Epithelial cell of prostate (primary cell): ENCODE results near the gene ATG9A.

Experiments used
- DNase-seq: peaks from one replicate; pipeline ENCODE4 v3.0.0-alpha.2; 2011; ENCODE audit warnings: low read depth, low spot score
- H3K27ac ChIP-seq: fragments of 450-650 bp; 2 replicates; pipeline ENCODE4 v1.5.1; 2017; ENCODE audit warnings: mild to moderate bottlenecking

The ATG9A gene

DNA sequence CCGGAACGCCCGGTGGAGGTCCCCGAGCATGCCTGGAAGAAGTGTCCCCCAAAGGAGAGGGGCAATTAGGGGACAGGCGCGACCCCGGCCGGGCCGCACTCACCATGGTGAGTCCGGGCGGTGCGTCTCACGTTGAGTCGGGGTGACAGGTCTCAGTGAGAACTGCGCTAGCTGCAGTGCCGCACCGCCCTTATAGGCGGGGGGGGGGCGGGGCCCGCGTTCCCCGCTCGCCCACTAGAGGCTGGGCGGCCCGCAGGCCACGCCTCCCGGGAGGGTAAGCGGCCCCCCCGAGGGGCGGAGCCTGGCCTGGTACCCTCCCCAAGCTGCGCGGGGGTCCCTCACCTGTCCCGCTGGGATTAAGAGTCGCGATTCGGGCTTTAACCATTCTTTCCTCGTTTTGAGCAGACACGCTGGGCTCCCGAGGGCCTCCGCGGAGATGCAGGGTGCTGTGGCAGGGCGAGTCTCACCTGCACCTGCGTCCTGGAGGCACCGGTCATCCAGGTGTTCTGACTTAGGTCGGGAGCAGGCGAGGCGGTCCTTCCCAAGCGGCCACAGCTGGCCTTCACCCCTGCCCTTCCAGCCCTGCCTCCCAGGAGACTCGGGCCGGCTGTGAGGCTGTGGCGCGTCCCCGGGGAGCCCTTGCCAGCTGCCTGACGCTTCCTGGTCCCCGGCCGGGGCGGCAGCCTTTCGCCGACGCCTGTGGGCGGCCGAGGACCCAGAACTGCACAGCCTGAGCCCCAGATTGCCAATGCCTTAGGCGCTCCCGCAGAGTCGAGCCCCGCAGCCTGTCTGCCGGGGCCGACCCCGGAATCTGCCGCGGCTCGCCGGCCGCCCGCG, 24.5 kb upstream of the ATG9A start, which contains the start of gene TUBA4A:
TSS of gene TUBA4A (minus strand) at position 166 of the 837 bp plus-strand sequence. CDS start at position 106, 60 bp downstream.
- no peak for DNase-seq
- H3K27ac ChIP-seq: peak within 1 kb of the TSS; percentile 99

DNA sequence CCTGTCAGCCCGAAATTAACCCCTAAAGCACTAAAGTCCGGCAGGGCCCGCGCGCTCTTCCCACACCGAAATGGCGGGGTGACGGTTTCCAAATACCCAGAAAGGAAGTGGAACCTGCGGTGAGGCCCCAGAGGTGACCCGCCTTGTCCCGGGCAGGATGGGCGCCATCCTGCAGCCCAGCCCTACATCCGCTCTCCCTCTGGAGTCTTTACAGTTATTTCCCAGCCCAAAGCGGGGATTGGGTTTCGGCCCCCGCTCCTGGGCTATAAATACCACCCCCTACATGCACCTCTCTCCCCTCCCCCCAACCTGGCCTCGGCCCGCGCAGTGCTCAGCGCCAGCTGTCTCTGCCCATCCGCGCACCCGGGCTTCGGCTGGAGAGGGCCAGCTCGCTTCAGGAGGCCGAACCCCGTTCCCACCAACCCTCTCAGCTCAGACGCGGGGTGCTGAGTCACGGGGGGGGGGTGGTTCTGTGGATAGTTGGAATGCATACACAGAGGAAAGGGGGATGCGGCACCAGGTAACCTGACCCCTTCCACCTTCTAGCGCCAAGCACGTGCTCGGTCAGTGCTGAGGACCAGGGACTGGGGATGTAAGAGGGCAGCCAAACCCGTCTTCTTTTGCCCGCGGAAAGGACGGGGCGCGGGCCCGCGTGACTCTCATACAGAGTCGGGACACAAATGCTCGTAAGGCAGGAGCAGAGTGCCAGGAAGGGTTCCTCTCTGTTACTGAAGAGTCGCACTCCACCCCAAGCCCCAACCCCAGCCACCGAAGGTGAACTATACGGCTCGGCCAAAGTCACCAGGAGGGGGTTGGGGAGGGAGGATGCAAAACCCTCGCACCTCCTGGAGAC, 23.7 kb upstream of the ATG9A start, which contains the start of gene TUBA4B:
TSS of gene TUBA4B (plus strand) at position 344 of the 853 bp plus-strand sequence. CDS start at position 509, 165 bp downstream.
- no peak for DNase-seq
- H3K27ac ChIP-seq: peak within 1 kb of the TSS; percentile 99

DNA sequence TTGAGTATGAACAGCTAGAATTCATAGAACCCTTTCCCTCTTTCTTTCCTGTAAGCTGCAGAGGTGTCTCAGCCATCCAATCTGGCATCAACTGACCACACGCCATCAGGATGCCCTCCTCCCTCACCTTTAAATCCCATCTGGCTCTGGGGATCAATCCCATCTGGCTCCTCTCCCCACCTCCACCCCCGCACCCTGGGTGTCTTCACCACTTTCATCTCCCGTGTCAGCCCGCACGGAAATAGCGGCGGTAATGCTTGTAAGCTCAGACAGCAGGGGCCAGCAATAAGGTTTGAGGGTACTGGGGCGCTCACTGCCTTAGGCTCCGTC, 23.1 kb upstream of the ATG9A start:
- no peak for DNase-seq
- H3K27ac ChIP-seq: peak overlapping the region; percentile 99

DNA sequence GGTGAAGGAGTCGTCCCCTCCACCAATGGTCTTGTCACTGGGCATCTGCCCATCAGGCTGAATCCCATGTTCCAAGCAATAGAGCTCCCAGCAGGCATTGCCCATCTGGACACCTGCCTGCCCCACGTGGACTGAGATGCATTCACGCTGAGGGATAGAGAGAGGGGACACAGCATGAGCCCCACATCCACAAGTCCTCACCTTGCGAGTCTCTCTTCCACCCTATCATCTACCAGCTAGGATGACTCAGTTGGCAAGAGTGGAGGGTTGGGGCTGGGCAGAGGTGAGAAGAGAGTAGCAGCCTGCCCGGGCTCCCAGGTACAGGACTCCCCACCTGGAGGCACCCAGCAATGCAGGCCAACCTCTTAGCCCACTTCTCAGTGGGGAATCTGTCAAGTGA, 22.6 kb upstream of the ATG9A start:
- no peak for DNase-seq
- peak overlapping the region; percentile 99 for H3K27ac ChIP-seq

DNA sequence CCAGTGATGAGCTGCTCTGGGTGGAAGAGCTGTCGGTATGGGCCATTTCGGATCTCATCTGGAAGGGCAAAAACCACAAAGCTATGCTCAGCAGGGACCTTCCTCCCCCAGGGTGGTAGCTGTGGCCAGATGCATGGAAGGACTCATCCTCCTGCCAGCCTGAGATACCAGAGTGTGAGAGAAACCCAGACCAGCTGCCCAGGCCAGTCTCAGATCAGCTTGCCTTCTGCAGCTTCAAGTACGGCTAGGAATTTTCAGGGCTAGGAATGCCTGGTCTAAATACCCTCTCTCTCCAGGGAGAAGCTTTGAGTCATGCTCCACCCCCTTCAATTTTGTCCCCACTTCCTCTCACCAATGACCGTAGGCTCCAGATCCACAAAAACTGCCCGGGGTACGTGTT, 22.2 kb upstream of the ATG9A start:
- H3K27ac ChIP-seq: peak overlapping the region; percentile 99
- no peak for DNase-seq

DNA sequence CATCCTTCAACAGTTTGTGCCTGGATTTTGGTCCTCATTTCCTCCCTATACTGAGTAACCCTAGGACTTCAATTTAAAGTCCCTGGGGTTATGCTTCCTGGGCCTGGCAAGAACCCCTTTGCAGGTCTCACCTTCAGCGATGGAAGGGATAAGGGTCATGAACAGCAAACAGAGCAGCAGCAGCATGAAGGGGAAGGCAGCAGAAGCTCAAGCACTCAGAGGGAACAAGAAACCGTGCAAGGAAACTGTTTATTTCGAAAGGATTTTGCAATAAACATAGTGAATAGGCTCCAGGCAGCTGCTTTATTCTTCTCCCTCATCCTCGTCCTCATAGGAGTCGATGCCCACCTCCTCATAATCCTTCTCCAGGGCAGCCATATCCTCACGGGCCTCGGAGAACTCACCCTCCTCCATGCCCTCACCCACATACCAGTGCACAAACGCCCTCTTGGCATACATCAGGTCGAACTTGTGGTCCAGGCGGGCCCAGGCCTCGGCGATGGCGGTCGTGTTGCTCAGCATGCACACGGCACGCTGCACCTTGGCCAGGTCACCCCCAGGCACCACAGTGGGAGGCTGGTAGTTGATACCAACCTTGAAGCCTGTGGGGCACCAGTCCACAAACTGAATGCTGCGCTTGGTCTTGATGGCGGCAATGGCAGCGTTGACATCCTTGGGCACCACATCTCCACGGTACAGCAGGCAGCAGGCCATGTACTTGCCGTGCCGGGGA, 20.8 kb upstream of the ATG9A start:
- DNase-seq: no peak
- H3K27ac ChIP-seq: peak overlapping the region; percentile 99

DNA sequence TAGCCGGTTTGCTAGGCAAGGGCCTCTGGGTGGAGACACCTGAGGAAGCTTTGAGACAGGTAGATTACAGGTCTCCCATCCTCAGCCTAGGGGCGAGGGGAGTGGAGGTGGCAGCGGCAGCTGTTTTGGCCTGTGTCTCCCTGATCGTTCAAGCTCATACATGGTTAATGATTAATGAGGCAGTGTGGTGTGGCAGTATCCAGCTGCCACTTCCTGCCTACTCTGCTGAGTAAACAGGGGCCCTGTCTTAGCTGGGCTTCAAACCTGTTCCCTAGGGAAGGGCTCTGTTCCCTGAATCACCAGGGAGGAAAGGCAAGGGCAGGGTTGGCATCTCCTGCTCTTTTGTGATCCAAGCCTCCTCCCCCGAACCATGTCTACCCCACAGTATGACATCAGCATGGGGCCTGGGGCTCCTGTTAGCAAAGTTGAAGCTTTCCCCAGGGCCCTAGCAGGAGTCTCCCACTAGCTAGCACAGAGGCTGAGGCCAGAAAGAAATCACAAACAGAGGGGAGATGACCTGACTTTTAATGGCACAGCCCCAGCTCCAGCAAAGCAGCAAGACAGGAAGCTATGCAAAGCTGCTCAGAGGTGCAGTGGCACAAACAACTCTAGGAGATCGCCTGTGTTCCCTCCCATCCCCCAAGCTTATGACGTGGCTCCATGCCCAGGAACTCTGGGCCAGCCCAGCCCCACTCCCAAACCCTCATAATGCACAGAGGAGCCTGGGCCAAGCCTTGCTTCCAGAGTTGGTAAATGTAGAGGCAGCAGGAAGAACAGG, 20.0 kb upstream of the ATG9A start:
- DNase-seq: peak; percentile 94
- H3K27ac ChIP-seq: peak overlapping the region; percentile 99

DNA sequence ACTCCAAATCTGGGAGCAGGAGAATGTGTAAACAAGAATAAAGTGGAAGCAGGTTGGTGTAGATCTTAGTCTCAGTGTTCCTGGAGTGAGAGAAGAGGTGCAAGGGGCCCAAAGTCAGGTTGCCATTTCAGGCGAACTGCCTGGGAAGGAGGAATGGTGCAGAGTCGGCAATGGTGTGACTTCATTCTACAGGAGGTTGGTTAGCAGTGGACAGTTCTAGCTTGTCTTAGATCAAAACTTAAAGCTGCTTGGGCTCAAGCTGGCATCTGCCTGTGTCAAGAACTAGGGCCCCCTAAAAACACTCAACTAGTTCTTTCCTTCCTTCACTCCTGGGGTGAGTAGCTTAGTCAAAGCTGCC, 19.4 kb upstream of the ATG9A start:
- peak overlapping the region; percentile 99 for H3K27ac ChIP-seq
- DNase-seq: no peak

DNA sequence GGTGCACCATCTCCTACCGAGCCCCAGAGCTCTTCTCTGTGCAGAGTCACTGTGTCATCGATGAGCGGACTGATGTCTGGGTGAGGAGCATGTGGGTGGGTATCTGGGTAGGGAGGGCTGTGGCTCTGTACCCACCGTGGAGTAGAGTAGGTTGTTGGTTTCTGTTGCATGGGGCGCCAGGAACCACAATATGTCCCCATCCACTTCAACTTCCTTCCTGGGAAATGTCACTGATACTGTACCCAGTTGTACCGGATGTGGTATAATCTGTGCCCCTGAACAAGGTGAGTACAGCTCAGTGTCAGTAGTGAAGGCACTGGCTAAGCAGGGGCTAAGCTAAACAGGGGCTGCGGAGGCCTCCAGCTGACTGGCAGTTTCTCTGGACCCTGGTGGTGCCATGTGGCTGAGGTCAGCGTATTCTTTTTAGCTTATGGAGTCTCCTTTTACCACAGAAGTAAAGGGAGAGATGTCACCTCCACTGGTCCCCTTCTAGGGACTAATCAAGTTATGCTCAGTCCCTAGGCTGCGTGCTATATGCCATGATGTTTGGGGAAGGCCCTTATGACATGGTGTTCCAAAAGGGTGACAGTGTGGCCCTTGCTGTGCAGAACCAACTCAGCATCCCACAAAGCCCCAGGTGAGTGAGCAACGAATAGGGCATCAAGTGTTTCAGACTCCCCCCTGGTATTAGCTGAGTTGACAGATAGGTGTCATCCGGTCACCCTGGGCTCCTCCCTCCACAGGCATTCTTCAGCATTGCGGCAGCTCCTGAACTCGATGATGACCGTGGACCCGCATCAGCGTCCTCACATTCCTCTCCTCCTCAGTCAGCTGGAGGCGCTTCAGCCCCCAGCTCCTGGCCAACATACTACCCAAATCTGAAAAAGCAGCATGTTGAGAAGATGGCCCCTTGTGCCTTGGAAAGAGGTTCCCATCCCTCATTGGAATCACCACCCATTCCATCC, 18.5 kb upstream of the ATG9A start:
- no peak for DNase-seq
- H3K27ac ChIP-seq: peak overlapping the region; percentile 99

DNA sequence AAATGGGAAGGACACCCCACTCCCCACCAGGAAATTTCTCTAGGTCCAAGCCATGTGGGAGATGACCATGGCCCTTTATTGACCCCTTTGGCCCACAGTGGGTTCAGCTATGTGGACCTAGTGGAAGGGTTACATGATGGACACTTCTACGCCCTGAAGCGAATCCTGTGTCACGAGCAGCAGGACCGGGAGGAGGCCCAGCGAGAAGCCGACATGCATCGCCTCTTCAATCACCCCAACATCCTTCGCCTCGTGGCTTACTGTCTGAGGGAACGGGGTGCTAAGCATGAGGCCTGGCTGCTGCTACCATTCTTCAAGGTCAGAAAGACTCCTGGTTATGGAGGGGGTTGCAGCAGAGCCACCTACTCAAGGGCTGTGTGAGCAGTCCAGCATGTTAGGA, 17.1 kb upstream of the ATG9A start:
- no peak for DNase-seq
- peak overlapping the region; percentile 99 for H3K27ac ChIP-seq

DNA sequence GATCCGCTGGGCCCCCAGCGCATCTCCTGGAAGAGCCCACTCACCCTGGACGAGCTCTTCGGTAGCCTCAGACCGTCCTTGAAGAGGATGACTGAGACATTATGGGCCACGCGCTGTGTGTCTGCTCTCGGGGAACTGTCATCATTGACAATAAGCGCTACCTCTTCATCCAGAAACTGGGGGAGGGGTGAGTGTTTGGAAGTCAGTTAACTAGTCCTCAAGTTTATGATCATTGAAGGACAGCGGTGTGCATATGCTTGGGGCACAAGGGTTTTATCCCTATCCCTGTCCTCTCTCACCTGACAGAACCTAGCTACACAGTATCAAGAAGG, 16.4 kb upstream of the ATG9A start:
- peak overlapping the region; percentile 99 for H3K27ac ChIP-seq
- DNase-seq: no peak

DNA sequence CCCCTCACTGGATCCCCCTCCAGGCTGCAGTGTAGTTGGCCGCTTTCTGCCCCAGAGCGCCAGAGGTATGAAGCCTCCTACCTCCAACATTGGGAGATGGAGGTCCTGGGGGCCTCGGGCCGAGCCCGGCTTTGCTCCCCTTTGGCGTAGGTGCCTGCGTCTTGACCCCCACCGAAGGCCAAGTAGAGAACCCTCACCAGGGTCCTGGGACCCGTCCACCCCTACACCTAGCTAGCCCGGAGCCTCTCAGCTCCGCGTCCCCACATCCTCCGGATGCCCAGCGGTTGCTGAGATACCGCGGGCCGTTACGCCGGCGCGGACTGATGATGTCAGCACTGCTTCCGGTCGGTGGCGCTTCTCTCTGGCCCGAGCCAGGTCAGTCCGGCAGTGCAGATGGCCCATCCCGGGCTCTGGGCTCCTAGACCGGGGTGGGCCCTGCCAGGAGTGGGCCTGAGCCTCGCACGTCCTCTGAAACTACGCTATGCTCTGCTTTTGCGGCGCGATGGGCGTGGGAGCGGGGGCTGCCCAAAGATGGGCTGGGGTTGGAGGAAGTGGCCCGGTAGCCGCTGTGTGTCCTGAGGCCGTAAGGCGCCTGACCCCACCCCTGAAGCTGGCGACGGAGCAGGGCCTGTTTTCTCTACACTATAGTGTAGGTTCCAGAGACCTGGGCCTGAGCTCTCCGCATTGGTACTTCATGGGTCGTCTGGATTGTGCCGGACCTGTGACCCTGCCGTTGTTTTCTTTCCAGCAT, 15.9 kb upstream of the ATG9A start, which contains the start of the genes GLB1L and STK16:
TSS of gene GLB1L (minus strand) at position 297 of the 751 bp plus-strand sequence. CDS start 1,871 bp downstream, outside the sequence.
TSS of gene STK16 (plus strand) at position 332 of the 751 bp plus-strand sequence. CDS start 521 bp downstream, outside the sequence.
- H3K27ac ChIP-seq: peak within 1 kb of the TSS; percentile 99

DNA sequence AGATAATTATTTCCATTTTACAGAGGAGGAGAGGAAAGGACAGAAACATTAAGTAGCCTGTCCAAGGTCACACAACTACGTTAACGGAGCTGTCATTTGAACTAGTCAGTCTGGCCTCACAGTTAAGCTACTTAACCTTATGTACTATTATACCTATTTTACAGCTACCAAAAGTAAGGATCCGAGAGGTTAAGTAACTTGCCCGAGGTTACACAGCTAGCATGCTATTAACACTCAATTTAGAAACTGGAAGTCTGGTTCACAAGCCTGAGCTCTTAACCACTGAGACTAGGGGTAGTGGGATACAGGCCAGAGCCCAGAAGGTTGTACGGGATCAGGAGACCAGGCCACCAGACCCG, 15.3 kb upstream of the ATG9A start:
- H3K27ac ChIP-seq: peak overlapping the region; percentile 99
- no peak for DNase-seq

More for the DNA sequence above, 15.9 kb upstream of the ATG9A start, which contains the start of the genes GLB1L and STK16:
- DNase-seq: no peak

DNA sequence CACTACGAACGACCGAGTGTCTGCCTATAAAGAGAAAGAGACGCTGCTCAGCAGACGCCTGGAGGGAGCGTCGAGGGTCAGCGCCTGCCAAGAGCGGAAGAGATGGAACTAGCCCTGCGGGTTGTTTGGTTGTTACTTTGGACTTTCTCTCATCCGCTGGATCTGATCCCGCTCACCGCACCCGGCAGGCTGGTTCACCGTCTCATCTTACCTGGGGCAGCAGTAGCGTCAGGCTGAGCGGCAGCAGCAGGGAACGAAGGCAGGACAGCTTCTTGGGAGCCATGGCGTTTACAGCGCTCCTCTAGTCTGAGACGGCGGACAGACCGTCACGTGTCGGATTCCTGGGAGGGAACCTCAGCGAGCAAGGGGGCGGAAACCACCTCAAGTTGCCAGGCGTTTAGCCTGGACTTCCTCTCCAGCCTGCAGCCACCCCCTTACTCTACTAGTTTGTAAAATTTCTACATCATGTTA, 13.9 kb upstream of the ATG9A start:
- DNase-seq: no peak
- no peak overlapping the region for H3K27ac ChIP-seq

DNA sequence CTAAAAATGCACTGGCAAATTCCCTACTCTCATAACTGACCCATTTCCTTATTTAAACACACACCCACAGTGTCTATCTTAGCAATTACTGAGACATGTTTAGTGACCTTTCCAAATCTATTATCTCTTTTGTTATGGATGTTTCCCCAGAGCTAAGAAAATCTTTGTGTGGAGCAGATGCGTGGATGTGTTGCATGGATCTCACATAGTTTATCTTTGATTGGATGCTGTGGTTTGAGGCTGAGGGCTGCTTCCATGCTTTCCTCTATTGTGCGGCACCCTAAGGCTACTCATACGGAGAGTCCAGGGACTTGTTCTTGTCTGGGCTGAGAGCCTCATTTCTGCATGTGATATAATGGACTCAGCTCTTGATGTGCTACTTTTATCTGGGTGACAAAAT, 4.9 kb upstream of the ATG9A start:
- no peak for DNase-seq
- no peak overlapping the region for H3K27ac ChIP-seq

DNA sequence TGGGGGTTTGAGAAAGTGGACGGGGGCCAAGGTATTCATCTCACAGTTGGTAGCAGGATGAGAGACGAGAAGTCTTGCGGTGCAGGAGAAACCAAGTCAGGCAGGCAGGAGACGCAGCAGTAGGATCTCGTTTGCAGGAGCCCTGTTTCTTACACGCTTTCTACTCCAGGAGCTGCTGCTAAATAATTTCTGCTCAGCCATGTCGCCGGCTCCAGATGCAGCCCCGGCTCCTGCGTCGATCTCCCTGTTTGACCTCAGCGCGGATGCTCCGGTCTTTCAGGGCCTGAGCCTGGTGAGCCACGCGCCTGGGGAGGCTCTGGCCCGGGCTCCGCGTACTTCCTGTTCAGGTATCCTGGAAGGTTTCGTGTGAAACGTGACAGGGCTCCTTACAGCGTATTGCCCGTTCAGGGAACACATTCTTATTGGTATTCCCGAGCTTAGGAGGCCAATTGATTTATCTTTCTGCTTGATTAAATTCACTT, 664 bp upstream of the ATG9A start:
- no peak for DNase-seq
- peak overlapping the region; percentile 92 for H3K27ac ChIP-seq

DNA sequence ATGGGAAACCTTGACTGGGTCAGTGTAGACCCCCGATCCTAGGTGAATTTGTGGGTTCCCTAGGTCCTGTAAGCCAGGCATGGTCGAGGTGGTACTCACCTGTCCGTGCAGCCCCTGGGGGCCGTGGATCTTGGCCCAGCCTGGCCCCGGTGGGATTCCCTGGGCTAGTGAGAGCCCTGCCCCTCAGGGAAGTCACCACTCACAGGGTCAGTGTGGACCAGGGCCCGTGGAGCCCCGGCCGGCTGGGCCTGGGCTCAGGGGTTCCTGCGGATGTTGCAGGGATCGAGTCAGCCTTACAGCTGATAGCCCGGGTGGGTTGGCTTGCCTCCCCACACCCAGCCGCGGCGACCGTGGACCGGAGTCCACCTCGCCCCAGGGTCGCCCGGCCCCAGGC, 528 bp downstream of the ATG9A start:
- H3K27ac ChIP-seq: peak overlapping the region; percentile 92
- no peak for DNase-seq
